GM19239 (cell line): ENCODE results near the gene GRHL3.
A peak's percentile ranks its signal among the peaks of the same experiment; 100 is the strongest.

Source experiments
- DNase-seq: peaks from one replicate; pipeline ENCODE4 v3.0.0; 2011; ENCODE audit warnings: low spot score; ENCODE audit not compliant: insufficient read length
- FAIRE-seq: peaks from 2 replicates; lab custom pipeline; 2011; peaks lifted over from hg19 to GRCh38; lab: Jason Lieb, UNC

GRHL3 gene

GRCh38 chr1:24315391-24315790 lies 3.8 kb upstream of the GRHL3 start:
- FAIRE-seq, result no peak

GRCh38 chr1:24316645-24317044 lies 2.5 kb upstream of the GRHL3 start:
- DNase-seq (no peak), FAIRE-seq (no peak)

More at GRCh38 chr1:24315391-24315790, 3.8 kb upstream of the GRHL3 start:
- no peak for DNase-seq

DNA sequence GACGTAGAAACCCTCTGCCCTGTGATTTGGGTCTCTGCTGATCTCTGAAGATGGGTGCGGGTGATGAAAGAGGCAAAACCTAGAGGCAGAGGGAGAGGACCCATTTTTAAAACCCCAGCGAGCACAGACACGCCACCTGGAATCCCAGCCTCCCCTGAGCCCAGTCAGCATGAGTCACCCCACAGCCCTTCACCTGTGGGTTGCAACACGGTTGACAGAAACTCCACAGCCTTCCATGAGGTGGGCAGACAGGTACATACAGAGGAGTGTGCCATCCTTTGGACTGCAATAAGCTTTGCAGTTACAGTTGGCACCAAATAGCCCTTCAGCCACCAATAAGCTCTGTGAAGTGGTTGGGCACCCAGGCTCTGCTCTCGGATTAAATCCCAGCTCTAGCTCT lies 2.1 kb upstream of the GRHL3 start:
- FAIRE-seq, result no peak
- no peak for DNase-seq

GRCh38 chr1:24317956-24318614 lies 1.1 kb upstream of the GRHL3 start:
- DNase-seq (no peak), FAIRE-seq (no peak)

GRCh38 chr1:24318615-24319311 lies 394 bp upstream of the GRHL3 start:
- no peak for FAIRE-seq

GRCh38 chr1:24319962-24320361 lies 805 bp downstream of the GRHL3 start:
- DNase-seq (no peak), FAIRE-seq (no peak)

More at GRCh38 chr1:24318615-24319311, 394 bp upstream of the GRHL3 start:
- no peak for DNase-seq

- FAIRE-seq (peak; percentile 18), DNase-seq (no peak)
These were observed 2.0 kb downstream of the GRHL3 start for GRCh38 chr1:24321126-24321525.

DNA sequence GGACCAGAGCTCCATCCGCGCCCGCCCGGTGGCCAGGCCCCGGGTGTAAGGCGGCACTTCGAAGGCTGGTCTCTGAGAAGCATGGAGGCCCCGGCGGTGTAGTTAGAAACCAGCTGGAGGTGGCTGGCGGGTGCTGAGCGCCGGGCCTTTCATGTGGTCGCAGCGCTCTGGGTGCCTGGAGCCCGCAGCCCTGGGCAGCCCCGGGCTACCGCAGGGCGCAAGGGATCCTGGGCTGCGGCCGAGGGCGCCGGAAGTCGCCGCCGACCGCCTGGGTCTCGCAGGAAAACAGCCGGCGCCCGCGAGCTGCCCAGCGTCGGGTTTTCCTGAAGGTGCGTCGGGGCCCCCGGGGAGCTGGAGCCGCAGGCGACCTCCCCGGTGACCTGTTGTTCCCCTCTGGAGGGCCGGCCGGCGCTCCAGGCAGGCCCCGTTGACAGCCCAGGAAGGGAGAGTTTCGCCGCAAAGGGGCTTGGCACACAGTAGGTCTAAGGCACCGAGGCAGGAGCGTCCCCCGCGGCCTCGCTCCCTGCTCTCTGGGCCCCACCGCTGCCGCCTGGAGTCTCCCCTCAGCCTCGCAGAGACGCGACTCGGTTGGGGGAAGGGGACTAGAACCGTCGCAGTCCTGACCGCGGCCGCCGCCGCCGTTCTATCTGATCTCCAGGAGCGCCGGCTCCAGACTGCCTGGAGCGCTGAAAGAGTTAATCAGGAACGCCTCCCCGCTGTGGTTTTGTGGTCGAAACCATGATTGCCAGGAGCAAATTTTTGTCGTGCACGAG lies 2.7 kb downstream of the GRHL3 start:
- FAIRE-seq (no peak), DNase-seq (peak; percentile 68)

- DNase-seq, result no peak
These were observed 3.5 kb downstream of the GRHL3 start for GRCh38 chr1:24322470-24323177.

DNA sequence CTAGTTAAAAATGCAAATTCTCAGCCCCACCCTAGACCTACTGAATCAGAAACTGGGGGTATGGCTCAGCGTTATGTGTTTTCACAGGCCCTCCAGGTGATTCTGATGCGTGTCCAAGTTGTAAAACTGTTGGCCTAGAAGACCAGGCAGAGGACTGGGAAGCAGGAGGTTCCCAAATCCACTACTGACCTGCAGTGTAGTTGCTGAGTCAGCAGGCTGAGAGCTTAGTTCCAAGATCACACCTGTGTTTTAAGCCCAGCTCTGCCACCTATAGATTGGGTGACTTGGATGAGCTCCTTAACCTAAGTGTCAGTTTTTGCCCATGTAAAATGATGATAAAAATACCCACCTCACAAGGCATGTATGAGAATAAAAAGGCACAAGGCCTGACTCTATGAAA lies 4.1 kb downstream of the GRHL3 start:
- FAIRE-seq (no peak), DNase-seq (no peak)

More at GRCh38 chr1:24322470-24323177, 3.5 kb downstream of the GRHL3 start:
- FAIRE-seq, result no peak

DNA sequence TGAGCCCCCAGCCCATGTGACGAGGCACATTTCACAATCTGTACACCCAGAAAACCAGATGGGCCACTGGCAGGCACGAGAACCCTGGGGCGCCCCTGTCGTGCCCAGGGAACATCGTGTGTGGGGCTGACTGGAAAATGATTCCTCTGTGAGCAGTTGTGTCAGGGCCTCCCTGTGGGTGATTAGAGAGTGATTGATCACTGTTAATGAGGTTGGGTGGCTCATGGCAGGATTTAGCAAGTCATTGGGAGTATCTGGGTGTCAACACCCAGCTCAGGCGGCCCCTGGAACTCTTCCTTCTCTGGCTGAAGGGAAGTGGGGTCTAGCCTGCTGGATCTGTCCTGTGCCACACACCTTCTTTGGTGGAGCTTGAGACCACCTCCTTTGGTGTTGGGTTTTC lies 5.7 kb downstream of the GRHL3 start:
- no peak for FAIRE-seq
- DNase-seq, result no peak

DNA sequence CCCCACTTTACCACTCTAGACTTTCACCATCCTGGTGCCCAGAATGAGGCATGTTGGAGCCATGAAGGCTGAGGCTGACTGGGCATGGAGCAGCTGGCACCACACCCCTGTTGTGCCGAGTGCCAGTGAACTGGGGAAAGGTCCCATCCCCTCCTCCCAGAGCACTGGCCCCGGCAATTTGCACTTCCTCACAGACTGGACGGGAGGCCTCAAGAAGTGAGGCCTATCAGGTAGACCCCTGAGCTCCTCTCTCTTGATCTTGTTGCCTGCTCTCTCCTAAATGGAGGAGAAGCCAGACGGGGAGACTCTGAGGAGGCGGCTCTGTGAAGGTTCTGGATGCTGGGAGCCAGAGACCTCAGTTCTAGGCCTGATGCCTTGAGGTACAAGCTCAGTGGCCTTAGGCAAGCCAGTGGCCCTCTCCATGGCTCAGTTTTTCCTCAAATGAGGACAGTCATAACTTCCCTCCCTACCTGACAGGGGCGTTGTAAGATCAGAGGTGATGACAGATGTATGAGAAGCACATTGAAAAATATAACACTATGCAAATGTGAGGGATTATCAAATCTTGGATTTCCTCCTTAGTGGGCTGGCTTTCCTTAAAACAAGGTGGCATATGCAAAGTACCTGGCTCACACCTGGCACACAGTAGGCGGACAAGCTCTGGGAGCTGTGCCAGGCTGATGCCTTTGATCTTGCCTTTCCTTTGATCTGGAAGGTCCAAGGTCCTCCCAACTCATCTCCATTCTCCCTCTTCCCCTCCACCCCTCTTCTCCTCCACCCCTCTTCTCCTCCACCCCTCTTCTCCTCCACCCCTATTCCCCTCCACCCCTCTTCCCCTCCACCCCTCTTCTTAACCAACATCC lies 6.7 kb downstream of the GRHL3 start:
- DNase-seq (no peak), FAIRE-seq (no peak)

- DNase-seq, result no peak
- no peak for FAIRE-seq
These were observed 8.3 kb downstream of the GRHL3 start for GRCh38 chr1:24327486-24327885.

- no peak for FAIRE-seq
- DNase-seq, result no peak
These were observed 8.7 kb downstream of the GRHL3 start for GRCh38 chr1:24327891-24328290.

GRCh38 chr1:24329331-24329730 lies 10.2 kb downstream of the GRHL3 start:
- DNase-seq (no peak), FAIRE-seq (no peak)

DNA sequence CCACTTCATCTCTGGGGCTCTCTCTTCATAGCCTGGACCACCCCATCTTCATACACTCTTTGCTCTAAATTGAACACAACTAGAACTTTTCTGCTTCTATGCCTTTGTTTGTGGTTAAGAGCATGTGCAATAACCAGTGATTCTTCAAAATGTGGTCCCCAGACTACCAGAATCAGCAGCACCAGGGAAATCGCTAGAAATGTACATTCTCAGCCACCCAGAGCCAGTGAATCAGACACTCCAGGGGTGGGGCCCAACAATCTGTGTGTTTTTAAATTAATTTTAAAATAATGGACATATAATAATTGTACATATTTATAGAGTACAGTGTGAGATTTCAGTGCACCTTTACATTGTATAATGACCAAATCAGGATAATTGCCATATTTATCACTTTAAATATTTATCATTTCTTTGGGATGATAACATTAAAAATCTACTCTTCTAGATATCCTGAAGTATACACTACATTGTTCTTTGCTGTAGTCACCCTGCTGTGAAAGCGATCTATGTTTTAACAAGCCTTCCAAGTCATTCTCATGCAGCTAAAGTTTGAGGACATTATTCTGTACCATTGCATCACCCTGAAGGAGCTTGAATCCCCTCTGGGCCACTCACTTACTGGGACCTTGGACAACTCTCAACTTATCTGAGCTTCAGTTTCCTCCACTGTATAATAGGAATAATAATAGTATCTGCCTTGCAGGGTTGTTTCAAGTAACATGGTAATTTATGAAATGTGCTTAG lies 10.8 kb downstream of the GRHL3 start:
- FAIRE-seq (no peak), DNase-seq (no peak)

DNA sequence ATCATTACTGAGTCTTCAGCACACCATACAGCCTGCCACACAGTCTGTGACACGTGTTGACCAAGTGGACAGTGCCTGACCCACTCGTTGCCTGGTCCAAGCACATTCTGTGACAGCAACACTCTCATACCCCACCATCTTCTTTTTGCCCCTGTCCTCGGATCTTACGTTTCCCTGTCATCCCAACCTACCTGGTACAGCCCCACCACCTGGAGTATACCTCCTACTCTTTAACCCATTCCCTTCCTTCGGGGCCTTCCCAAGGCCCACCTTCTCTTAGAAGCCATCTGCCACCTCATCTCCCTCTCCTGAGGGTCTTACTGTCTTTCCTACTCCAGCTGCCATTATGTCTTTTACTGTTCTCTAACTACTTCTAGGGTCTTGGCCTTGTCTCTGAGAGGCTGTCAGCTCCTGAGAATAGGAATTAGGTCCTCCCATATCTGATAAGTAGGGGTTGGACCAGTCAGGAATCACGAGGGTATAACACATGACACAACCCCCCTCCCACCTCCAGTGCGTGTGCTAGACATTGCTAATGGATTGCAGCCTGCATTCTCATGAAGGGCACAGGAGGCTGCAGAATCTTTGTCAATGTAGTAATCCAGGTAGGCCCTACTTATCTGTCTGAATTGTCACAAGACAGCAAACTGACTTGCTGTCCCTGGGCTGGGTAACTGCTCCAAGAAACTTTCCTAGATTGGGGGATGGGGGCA lies 13.0 kb downstream of the GRHL3 start:
- no peak for FAIRE-seq

DNA sequence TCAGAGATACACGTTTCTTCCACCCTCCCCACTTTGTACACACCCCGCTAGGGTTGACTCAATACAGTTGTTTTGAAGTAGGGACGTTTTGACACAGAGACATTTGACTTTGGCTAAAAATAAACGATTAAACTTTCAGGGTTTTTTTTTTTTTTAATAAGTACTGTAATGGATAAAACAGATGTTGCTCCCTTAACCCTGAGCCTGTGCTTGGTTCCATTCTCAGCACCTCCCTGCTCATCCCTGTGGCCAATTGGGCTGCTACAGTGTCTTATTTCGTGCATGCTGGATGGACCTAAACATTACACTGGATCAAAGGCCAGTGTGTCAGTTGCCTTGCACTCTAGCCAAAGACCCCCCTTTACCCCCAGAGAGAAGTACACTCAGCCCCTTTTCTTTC lies 16.9 kb downstream of the GRHL3 start:
- FAIRE-seq (no peak), DNase-seq (no peak)

More for the DNA sequence above, 13.0 kb downstream of the GRHL3 start:
- no peak for DNase-seq
